Panc1 (cell line): Measurements from ENCODE around the gene NVL. TPM values are rescaled to one million over a fixed set of nuclear protein-coding genes. Genes with fewer than 3 reads are reported as not detected.

ENCODE experiments used
- ATAC-seq: fragments of 200-7000 bp; cut with Tn5 transposase; 2 replicates; pipeline ENCODE4 v1.9.1; 2020; ENCODE audit warnings: mild to moderate bottlenecking, moderate library complexity
- BruUV-seq: library from RNA; stranded (reverse); fragments of 400-500 nt; replicated peaks from 2 replicates; lab custom pipeline; 2021; lab: Mats Ljungman, UMichigan
- CTCF ChIA-PET: fragments of 300-600 bp; sonication (Branson Sonifier 250); formaldehyde crosslinking; loops from one replicate; lab custom pipeline; 2022; ENCODE audit warnings: antibody characterized with exemption; lab: Charles Lee
- POLR2A ChIA-PET: fragments of 300-600 bp; sonication (Branson Sonifier 250); formaldehyde crosslinking; loops from one replicate; lab custom pipeline; 2022; ENCODE audit warnings: antibody characterized with exemption; lab: Charles Lee
- DNase-seq: peaks from one replicate; pipeline ENCODE4 v3.0.0-alpha.2; 2010; ENCODE audit warnings: low read depth, low spot score
- H3K27ac ChIP-seq: 2 replicates; pipeline ENCODE4 v1.5.1; 2011; ENCODE audit warnings: mild to moderate bottlenecking, low read length, inconsistent platforms
- H3K27me3 ChIP-seq: fragments of 200-500 bp; sonication (Bioruptor generic); 2 replicates; pipeline ENCODE4 v1.6.0; 2014; ENCODE audit warnings: low read length, inconsistent platforms; ENCODE audit not compliant: control insufficient read depth, insufficient read depth
- H3K36me3 ChIP-seq: fragments of 200-500 bp; sonication (Bioruptor generic); 2 replicates; pipeline ENCODE4 v1.5.1; 2014; ENCODE audit warnings: inconsistent platforms, mild to moderate bottlenecking, low read length, moderate library complexity; ENCODE audit not compliant: control insufficient read depth, insufficient read depth
- H3K4me1 ChIP-seq: 2 replicates; pipeline ENCODE4 v1.5.1; 2011; ENCODE audit warnings: inconsistent platforms, mild to moderate bottlenecking, low read length, moderate library complexity; ENCODE audit not compliant: control insufficient read depth, insufficient read depth
- H3K4me3 ChIP-seq, 2 experiments: 2 replicates each; pipeline ENCODE4 v1.5.1; 2011 to 2012; ENCODE audit warnings: low read depth in 2 of 2, low read length in 2 of 2, mild to moderate bottlenecking in 2 of 2, inconsistent platforms in 1 of 2, moderate library complexity in 1 of 2
- H3K9me3 ChIP-seq: fragments of 200-500 bp; sonication (Bioruptor generic); 2 replicates; pipeline ENCODE4 v1.5.1; 2014; ENCODE audit warnings: low read depth, mild to moderate bottlenecking, inconsistent platforms, low read length, moderate library complexity; ENCODE audit not compliant: control insufficient read depth, insufficient read depth
- POLR2AphosphoS5 ChIP-seq: IDR thresholded peaks from 2 replicates; pipeline ENCODE4 v1.6.1; 2012; ENCODE audit warnings: mild to moderate bottlenecking, low read depth, low read length, moderate library complexity
- SIN3A ChIP-seq: IDR thresholded peaks from 2 replicates; pipeline ENCODE4 v1.6.1; 2012; ENCODE audit warnings: low read depth, mild to moderate bottlenecking, low read length, moderate library complexity, borderline replicate concordance; ENCODE audit not compliant: insufficient read depth
- TCF7L2 ChIP-seq: IDR thresholded peaks from 2 replicates; pipeline ENCODE4 v1.6.1; 2011; ENCODE audit warnings: mild to moderate bottlenecking, low read depth, low read length, inconsistent platforms
- in situ Hi-C: cut with HindIII; loops from 2 replicates; pipeline ENCODE4 v1.10.0; 2016; ENCODE audit warnings: low sequenced_read_pairs, low pct_unique_long_range_greater_than_20kb
- intact Hi-C: fragments of 100-400 bp; cut with micrococcal nuclease; formaldehyde crosslinking; loops from one replicate; pipeline ENCODE4 v1.10.0; 2022; ENCODE audit not compliant: unreplicated experiment
- total RNA-seq: library from RNA; stranded (reverse); gene quantifications from one replicate; pipeline ENCODE4 v1.2.1, GENCODE V29; 2021; ENCODE audit not compliant: unreplicated experiment
- TF ChIP-seq, protein P1 (sequence below), 2 experiments: IDR thresholded peaks; 2 replicates each; pipeline ENCODE4 v1.6.1; 2011 to 2012; ENCODE audit warnings: low read depth in 2 of 2, control low read depth in 1 of 2, low read length in 1 of 2, mild to moderate bottlenecking in 1 of 2, moderate library complexity in 1 of 2; ENCODE audit not compliant: insufficient read depth in 1 of 2
- TF ChIP-seq, protein P2 (sequence below): fragments of 450-650 bp; IDR thresholded peaks from 2 replicates; pipeline ENCODE4 v1.5.1; 2017; ENCODE audit warnings: mild to moderate bottlenecking

NVL gene
- total RNA-seq, 1 experiment from 2014 or later: 25.0 TPM

- intact Hi-C loops: no loop called here
Observed at GRCh38 chr1:224357626-224358124, 27.7 kb upstream of the NVL start.

DNA sequence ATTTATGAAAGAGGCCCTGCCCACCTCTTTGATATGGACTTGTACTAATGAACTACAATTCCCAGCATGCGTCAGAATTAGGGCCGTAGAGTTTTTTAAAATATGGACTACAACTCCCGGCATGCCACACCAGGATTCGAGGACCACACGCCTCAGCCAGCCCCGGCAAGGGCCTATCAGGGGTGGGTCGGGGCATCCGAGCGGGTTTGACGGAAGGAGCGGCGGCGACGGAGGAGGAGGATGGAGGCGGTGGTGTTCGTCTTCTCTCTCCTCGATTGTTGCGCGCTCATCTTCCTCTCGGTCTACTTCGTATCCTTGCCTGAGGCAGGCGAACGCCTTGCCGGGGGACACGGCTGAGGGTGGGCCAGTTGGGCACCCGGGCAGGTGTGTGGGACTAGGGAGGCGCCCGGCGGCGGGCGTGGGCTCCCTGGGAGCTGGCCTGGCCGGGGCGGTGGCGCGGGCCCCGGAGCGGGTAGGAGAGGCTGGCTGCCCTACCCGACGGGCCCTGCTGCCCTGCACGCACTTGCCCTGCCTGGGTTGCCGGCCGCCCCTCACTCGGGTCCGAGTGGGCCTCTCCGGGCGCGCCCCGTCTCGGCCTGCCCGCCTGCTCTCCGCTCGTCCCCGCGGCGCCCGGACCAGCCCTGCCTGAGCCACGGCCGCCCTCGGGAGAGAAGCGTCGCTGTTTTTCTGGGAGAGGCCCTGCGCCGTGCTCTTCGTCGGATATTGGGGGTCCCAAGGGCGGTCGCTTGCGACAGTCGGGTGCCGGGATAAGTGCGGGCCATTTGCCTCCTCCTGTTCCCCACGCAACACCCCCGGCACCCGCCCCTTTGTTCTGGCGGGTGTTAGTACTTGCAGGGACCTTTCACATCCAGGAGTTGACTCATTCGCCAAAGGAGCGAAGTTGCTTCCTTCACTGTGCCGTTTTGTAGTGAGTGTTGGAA lies 27.0 kb upstream of the NVL start, which contains the start of gene CNIH4:
TSS of gene CNIH4 (plus strand) at position 195 of the 941 bp plus-strand sequence. CDS start at position 241, 46 bp downstream.
- no peaks in the 10 kb centered on the region for H3K9me3 ChIP-seq
- peak; percentile 99 for ATAC-seq
- peaks cover 17% of the 10 kb centered on the region for H3K4me1 ChIP-seq
- in situ Hi-C loops (no loop called here), intact Hi-C loops (no loop called here)
- H3K27ac ChIP-seq: peak within 1 kb of the TSS; percentile 77
- no TSS peak for BruUV-seq
- CTCF ChIA-PET: interaction anchor here (0.5 kb wide), 1 partner anchor 126 kb away, joined by 3 read pairs; no protein-coding TSS in a partner anchor
- TF ChIP-seq SIN3A: peak; percentile 66; the same call in 1 of the 2 replicates
- peak; percentile 82; the same call in 1 of the 2 replicates for TF ChIP-seq POLR2AphosphoS5
- peak; percentile 54; the same call in 1 of the 2 replicates for TF ChIP-seq TCF7L2
- TF ChIP-seq, protein P1, sequence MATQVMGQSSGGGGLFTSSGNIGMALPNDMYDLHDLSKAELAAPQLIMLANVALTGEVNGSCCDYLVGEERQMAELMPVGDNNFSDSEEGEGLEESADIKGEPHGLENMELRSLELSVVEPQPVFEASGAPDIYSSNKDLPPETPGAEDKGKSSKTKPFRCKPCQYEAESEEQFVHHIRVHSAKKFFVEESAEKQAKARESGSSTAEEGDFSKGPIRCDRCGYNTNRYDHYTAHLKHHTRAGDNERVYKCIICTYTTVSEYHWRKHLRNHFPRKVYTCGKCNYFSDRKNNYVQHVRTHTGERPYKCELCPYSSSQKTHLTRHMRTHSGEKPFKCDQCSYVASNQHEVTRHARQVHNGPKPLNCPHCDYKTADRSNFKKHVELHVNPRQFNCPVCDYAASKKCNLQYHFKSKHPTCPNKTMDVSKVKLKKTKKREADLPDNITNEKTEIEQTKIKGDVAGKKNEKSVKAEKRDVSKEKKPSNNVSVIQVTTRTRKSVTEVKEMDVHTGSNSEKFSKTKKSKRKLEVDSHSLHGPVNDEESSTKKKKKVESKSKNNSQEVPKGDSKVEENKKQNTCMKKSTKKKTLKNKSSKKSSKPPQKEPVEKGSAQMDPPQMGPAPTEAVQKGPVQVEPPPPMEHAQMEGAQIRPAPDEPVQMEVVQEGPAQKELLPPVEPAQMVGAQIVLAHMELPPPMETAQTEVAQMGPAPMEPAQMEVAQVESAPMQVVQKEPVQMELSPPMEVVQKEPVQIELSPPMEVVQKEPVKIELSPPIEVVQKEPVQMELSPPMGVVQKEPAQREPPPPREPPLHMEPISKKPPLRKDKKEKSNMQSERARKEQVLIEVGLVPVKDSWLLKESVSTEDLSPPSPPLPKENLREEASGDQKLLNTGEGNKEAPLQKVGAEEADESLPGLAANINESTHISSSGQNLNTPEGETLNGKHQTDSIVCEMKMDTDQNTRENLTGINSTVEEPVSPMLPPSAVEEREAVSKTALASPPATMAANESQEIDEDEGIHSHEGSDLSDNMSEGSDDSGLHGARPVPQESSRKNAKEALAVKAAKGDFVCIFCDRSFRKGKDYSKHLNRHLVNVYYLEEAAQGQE (IDR thresholded peaks at IDR 0.05; ENCODE audit: insufficient read depth in 1 of 2, low read depth in 2 of 2, low read length in 1 of 2): no peak
- DNase-seq: peak; percentile 76
- H3K4me3 ChIP-seq: peak within 1 kb of the TSS; percentile 78 to 79
- POLR2A ChIA-PET: interaction anchor here (0.6 kb wide), 1 partner anchor 476 kb away, joined by 3 read pairs; no protein-coding TSS in a partner anchor
- no peaks in the 10 kb centered on the region for H3K36me3 ChIP-seq
- H3K27me3 ChIP-seq: no peaks in the 10 kb centered on the region

More at GRCh38 chr1:224357626-224358124, 27.7 kb upstream of the NVL start:
- ATAC-seq (no peak), DNase-seq (no peak)
- TF ChIP-seq TCF7L2 (no peak), SIN3A (no peak), POLR2AphosphoS5 (no peak)
- TF ChIP-seq, protein P2, sequence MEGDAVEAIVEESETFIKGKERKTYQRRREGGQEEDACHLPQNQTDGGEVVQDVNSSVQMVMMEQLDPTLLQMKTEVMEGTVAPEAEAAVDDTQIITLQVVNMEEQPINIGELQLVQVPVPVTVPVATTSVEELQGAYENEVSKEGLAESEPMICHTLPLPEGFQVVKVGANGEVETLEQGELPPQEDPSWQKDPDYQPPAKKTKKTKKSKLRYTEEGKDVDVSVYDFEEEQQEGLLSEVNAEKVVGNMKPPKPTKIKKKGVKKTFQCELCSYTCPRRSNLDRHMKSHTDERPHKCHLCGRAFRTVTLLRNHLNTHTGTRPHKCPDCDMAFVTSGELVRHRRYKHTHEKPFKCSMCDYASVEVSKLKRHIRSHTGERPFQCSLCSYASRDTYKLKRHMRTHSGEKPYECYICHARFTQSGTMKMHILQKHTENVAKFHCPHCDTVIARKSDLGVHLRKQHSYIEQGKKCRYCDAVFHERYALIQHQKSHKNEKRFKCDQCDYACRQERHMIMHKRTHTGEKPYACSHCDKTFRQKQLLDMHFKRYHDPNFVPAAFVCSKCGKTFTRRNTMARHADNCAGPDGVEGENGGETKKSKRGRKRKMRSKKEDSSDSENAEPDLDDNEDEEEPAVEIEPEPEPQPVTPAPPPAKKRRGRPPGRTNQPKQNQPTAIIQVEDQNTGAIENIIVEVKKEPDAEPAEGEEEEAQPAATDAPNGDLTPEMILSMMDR: no peak
- TF ChIP-seq, protein P1 (IDR thresholded peaks at IDR 0.05; ENCODE audit: insufficient read depth in 1 of 2, low read depth in 2 of 2, low read length in 1 of 2): no peak
- Histone ChIP-seq H3K27ac (peak overlapping the region; percentile 77), H3K27me3 (no peaks in the 10 kb centered on the region), H3K36me3 (no peaks in the 10 kb centered on the region), H3K4me1 (peaks cover 17% of the 10 kb centered on the region), H3K9me3 (no peaks in the 10 kb centered on the region), H3K4me3 (peak overlapping the region; percentile 78 to 79)
- in situ Hi-C loops: no loop called here
- BruUV-seq: no TSS peak
- POLR2A ChIA-PET: no interaction called here
- CTCF ChIA-PET: no interaction called here
